Activated T-cell treated with anti-CD3 and anti-CD28 coated beads for 48 hours (primary cell): Measurements from ENCODE around the gene HMCN1.
"Not testable (repeated sequence)": the region's sequence is repeated elsewhere in the genome, so short reads cannot be mapped to it uniquely, and the experiment has no call there.

Source experiments
- DNase-seq: peaks from one replicate; pipeline ENCODE4 v3.0.0-alpha.2; 2020; ENCODE audit warnings: low read depth

Gene HMCN1

DNA sequence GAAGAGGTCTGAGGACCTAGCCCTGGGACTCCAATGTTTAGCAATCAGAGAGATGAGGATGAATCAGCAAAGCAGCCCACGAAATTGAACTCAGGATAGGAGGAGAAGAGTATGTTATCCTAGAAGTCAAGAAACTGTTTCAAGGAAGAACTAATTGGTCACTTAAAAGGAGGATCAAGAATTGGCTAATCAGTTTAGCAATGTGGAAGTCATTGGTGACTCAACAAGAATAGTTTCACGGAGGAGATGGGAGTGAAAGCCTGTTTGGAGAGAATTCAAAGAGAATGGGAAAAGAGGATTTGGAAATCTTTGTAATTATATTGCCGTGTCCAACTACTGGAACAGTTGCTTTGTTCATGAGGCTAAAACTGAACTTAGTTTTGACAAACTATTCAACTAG is 7.4 kb downstream of the HMCN1 start:
- DNase-seq = no peak

- no peak for DNase-seq
Observed at GRCh38 chr1:185742403-185742802, 8.2 kb downstream of the HMCN1 start.

GRCh38 chr1:185745165-185745564 is 11.0 kb downstream of the HMCN1 start:
- no peak for DNase-seq

GRCh38 chr1:185759061-185759460 is 24.9 kb downstream of the HMCN1 start:
- DNase-seq = no peak

GRCh38 chr1:185761841-185762240 is 27.6 kb downstream of the HMCN1 start:
- DNase-seq = no peak

- no peak for DNase-seq
Observed at GRCh38 chr1:185767508-185768120, 33.4 kb downstream of the HMCN1 start.

DNA sequence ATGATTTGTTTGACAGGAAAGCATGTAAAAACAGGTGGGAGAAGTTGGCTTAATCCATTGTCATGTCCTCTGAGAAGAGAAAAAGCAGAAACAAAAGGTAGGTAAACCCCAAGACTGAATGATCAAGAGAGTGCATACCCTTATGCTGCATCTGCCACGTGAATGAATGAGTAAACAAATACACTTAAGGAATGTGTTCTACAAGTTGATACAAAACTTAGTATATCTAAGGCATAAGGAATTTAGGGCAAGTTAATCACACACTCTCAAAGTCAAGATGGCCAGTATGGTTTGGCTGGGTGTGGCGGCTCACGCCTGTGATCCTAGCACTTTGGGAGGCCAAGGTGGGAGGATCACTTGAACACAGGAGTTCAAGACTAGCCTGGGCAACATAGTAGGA is 34.2 kb downstream of the HMCN1 start:
- DNase-seq = no peak

DNA sequence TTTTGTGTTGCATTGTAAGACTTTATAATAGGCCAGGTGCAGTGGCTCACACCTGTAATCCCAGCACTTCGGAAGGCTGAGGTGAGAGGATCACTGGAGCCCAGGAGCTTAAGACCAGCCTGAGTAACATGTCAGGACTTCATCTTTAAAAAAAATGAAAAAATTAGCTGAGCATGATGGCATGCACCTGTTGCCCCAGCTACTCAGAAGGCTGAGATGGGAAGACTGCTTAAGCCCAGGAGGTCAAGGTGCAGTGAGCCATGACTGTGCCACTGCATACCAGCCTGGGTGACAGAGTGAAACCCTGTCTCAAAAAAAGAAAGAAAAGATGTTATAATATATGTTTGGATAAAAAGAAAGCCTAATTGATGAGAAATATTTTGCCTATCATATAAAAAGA is 34.9 kb downstream of the HMCN1 start:
- DNase-seq = no peak

GRCh38 chr1:185774394-185774793 is 40.2 kb downstream of the HMCN1 start:
- DNase-seq = no peak

DNA sequence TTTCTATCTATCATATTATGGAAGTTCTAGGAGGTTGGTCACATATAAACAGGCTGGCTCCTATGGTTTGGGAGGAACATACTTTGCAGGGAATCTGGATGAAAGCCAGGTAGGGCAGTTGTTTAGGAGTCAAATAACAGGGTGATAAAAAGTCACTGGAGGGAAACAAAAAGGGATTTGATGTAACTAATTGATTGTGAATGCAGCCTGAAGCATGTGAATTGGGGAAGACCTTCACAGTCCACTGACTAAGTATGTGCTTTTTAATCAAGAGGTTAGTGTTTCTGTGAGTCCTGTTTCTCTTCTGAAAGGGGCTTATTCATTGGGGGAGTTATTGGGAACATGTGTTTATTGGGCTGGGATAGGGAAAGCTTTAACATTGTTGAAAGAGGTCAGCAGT is 41.3 kb downstream of the HMCN1 start:
- no peak for DNase-seq

- DNase-seq = no peak
Observed at GRCh38 chr1:185776522-185776921, 42.3 kb downstream of the HMCN1 start.

- not testable (repeated sequence) for DNase-seq
Observed at GRCh38 chr1:185783860-185784259, 49.7 kb downstream of the HMCN1 start.

- DNase-seq = no peak
Observed at GRCh38 chr1:185785586-185785985, 51.4 kb downstream of the HMCN1 start.

- DNase-seq = no peak
Observed at GRCh38 chr1:185786524-185786923, 52.3 kb downstream of the HMCN1 start.

GRCh38 chr1:185787238-185787637 is 53.0 kb downstream of the HMCN1 start:
- no peak for DNase-seq

DNA sequence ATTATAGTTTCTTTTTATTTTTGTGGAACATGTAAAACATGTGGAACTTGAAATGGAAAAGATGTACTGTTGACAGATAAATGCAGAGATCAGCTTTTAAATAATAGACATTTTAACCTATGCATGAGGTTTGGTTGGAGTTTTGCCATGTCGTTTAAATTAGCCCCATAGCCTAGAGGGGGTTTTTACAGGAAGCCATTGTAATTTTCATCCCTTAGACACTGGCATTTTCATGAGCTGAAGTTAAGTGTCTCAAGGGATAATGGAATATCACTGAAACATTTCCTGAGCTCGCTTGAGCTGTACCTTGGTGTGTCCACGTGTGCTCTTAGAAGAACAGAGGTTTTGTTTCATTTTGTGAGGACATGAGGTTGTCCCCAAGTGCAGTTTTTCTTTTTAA is 54.2 kb downstream of the HMCN1 start:
- DNase-seq = no peak

GRCh38 chr1:185789501-185790193 is 55.5 kb downstream of the HMCN1 start:
- no peak for DNase-seq

- DNase-seq = no peak
Observed at GRCh38 chr1:185790194-185790735, 56.1 kb downstream of the HMCN1 start.

DNA sequence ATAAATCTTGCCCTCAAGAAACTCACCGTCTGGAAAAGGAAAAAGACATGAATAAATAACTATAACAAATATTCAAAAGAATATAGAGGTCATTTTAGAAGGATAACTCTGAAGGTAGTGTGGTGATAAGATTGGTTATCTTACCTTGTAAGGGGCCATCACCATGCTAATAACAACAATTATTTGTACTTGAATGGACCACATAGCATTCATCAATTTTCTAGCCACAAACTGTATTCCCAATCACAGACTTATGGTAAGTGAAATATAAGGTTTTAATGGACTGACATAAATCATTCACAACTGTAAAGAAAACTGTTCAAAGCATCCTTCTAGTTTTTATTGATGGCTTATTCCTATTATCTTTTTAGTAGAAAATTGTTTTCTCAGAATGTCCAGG is 57.8 kb downstream of the HMCN1 start:
- no peak for DNase-seq

DNA sequence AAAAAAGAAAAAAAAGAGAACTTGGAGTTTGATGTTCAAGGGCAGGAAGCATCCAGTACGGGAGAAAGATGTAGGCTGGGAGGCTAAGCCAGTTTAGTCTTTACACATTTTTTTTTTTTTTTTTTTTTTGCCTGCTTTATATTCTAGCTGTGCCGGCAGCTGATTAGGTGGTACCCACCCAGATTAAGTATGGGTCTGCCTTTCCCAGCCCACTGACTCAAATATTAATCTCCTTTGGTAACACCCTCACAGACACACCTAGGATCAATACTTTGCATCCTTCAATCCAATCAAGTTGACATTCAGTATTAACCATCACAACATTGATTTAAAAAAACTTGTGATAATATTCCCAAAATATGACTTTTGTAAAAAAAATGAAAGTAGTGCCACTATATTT is 60.3 kb downstream of the HMCN1 start:
- not testable (repeated sequence) for DNase-seq

- DNase-seq = no peak
Observed at GRCh38 chr1:185795181-185795580, 61.0 kb downstream of the HMCN1 start.

DNA sequence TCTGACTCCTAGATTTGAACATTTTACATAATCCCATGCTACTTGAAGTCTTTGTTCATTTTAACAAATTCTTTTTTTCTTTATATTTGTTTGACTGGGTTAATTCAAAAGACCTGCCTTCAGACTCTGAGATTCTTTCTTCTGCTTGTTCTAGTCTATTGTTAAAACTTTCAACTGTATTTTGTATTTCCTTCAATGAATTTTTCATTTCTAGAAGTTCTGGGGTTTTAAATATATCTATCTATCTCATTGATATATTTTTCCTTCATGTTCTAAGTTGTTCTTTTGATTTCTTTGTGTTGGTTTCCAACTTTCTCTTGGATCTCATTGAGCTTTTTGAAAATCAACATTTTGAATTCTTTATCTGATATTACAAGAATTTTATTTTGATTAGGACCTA is 64.3 kb downstream of the HMCN1 start:
- no peak for DNase-seq

- no peak for DNase-seq
Observed at GRCh38 chr1:185803241-185803640, 69.0 kb downstream of the HMCN1 start.

DNA sequence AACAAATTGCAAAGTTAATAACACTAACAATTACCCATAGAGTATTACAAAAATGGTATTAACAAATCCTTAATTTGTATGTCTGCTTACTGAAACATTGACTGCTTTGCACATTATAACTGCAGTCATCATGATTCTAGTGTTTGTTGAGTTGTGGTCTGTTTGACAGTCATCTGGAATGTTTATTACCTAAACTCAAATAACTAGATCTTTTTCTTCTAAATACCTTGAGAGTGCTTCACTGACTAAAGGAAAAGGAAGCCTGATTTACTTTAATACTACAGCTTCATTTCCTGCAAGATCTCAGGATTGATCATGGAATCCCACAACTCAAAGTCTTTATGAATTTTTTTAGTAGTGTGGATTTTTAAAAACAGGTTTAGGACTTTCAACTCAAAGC is 70.0 kb downstream of the HMCN1 start:
- no peak for DNase-seq
